Body of pancreas (tissue), 4 donors: ENCODE measurements around the gene NELFA. TPM values are rescaled to one million over a fixed set of nuclear protein-coding genes. Genes with fewer than 3 reads are reported as not detected.
A peak's percentile ranks its signal among the peaks of the same experiment; 100 is the strongest.

Experiments
- ATAC-seq: fragments of 150-250 bp; one replicate; pipeline ENCODE4 v1.9.1; 2016
- DNase-seq, 4 donors: peaks; one replicate each; pipeline ENCODE4 v3.0.0-alpha.2; 2019
- H3K27ac ChIP-seq, 4 donors: fragments of 200-600 bp; sonication (generic); 1 replicate in 3 of 4; 2 replicates in 1 of 4; pipeline versions ENCODE4 v1.5.1 to v1.6.1; 2016 to 2019; ENCODE audit warnings: mild to moderate bottlenecking in 1 of 4, mixed read lengths in 1 of 4, moderate library complexity in 1 of 4
- H3K27me3 ChIP-seq, 2 donors: fragments of 200-600 bp; sonication (generic); one replicate each; pipeline ENCODE4 v1.6.0; 2016; ENCODE audit warnings: mild to moderate bottlenecking in 1 of 2
- H3K36me3 ChIP-seq, 2 donors: fragments of 200-600 bp; sonication (generic); replicated peaks in 1 of 2; 2 replicates each; pipeline ENCODE4 v1.5.1; 2016; ENCODE audit warnings: low read depth in 2 of 2; ENCODE audit not compliant: insufficient read depth in 1 of 2
- H3K4me1 ChIP-seq: fragments of 200-600 bp; sonication (generic); one replicate; pipeline ENCODE4 v1.6.0; 2016
- H3K4me3 ChIP-seq, 2 donors: fragments of 200-600 bp; sonication (generic); 1 replicate in 1 of 2; 2 replicates in 1 of 2; pipeline ENCODE4 v1.5.1; 2016 to 2019
- H3K9me3 ChIP-seq, 3 donors: fragments of 200-600 bp; sonication (generic); 1 replicate in 2 of 3; 2 replicates in 1 of 3; pipeline ENCODE4 v1.5.1; 2016
- CTCF ChIP-seq, 7 experiments: fragments of 450-650 bp in 4 of 7; fragments of 200-600 bp in 3 of 7; sonication (generic) in 3 of 7; IDR thresholded peaks; one replicate each; pipeline ENCODE4 v1.5.1; 2016 to 2019; ENCODE audit warnings: antibody characterized with exemption in 7 of 7
- POLR2A ChIP-seq, 3 donors: fragments of 450-650 bp; IDR thresholded peaks; one replicate each; pipeline ENCODE4 v1.6.1; 2016; ENCODE audit warnings: antibody characterized with exemption in 3 of 3, mild to moderate bottlenecking in 2 of 3
- WGBS, 2 donors: methylation state at CpG; one replicate each; pipeline ENCODE4 v1.1.5; 2017; 5-methylcytosine and 5-hydroxymethylcytosine counted together
- intact Hi-C: fragments of 100-400 bp; cut with DNase I; formaldehyde crosslinking; loops from one replicate; pipeline ENCODE4 v1.15.1; 2023
- total RNA-seq, 2 donors: library from RNA; depleted of rRNA; stranded (reverse); fragments of >200 nt; gene quantifications; one replicate each; pipeline ENCODE4 v1.1.0, GENCODE V29; 2016

Gene NELFA
- total RNA-seq, 2 donors from 2014 or later = 19.7 to 74.5 TPM

GRCh38 chr4:2043396-2044118 lies 34.8 kb upstream of the NELFA start:
- intact Hi-C loops = no loop called here
- H3K4me1 ChIP-seq = peaks cover 33% of the 10 kb centered on the region
- DNase-seq = no peak
- ATAC-seq = no peak
- 52 to 68% methylated on average over 3 to 12 of the region's 18 CpGs for WGBS, 2 donors
- no peaks in the 10 kb centered on the region for H3K9me3 ChIP-seq
- H3K27ac ChIP-seq = no peak overlapping the region
- no peak overlapping the region for H3K4me3 ChIP-seq
- no peaks in the 10 kb centered on the region for H3K27me3 ChIP-seq
- no peaks in the 10 kb centered on the region for H3K36me3 ChIP-seq
- no peak for TF ChIP-seq CTCF (IDR thresholded peaks at IDR 0.05)
- TF ChIP-seq POLR2A (IDR thresholded peaks at IDR 0.05) = no peak

GRCh38 chr4:2042947-2043395 lies 34.2 kb upstream of the NELFA start:
- Histone ChIP-seq H3K4me1 (peaks cover 33% of the 10 kb centered on the region), H3K36me3 (no peaks in the 10 kb centered on the region), H3K27me3 (no peaks in the 10 kb centered on the region), H3K4me3 (no peak overlapping the region), H3K9me3 (no peaks in the 10 kb centered on the region), H3K27ac (no peak overlapping the region)
- intact Hi-C loops = no loop called here
- TF ChIP-seq POLR2A (IDR thresholded peaks at IDR 0.05) = no peak
- no peak for ATAC-seq
- WGBS, 2 donors = 84 to 85% methylated on average over 8 of the region's 8 CpGs
- DNase-seq = no peak

GRCh38 chr4:2042204-2042946 lies 33.6 kb upstream of the NELFA start:
- DNase-seq = peak in 3 of 4 donors; percentile 30 to 57 (median 39)
- intact Hi-C loops = no loop called here

GRCh38 chr4:2041239-2042130 lies 32.7 kb upstream of the NELFA start:
- Histone ChIP-seq H3K4me1 (peaks cover 33% of the 10 kb centered on the region), H3K27ac (no peak overlapping the region), H3K9me3 (no peaks in the 10 kb centered on the region), H3K4me3 (peak overlapping the region; percentile 41 to 45), H3K36me3 (no peaks in the 10 kb centered on the region), H3K27me3 (no peaks in the 10 kb centered on the region)
- WGBS, 2 donors = 1% methylated on average over 16 to 84 of the region's 94 CpGs
- DNase-seq (peak; percentile 76 to 85 (median 80)), ATAC-seq (peak; percentile 69)
- intact Hi-C loops = no loop called here
- peak in 2 of 3 donors; percentile 36 to 39 for TF ChIP-seq POLR2A (IDR thresholded peaks at IDR 0.05)
- TF ChIP-seq CTCF (IDR thresholded peaks at IDR 0.05) = no peak

More at GRCh38 chr4:2042204-2042946, 33.6 kb upstream of the NELFA start:
- H3K9me3 ChIP-seq = no peaks in the 10 kb centered on the region
- H3K4me3 ChIP-seq = peak overlapping the region; percentile 41 to 45
- peak; percentile 58 for ATAC-seq
- H3K27ac ChIP-seq = no peak overlapping the region
- no peaks in the 10 kb centered on the region for H3K27me3 ChIP-seq
- 8 to 26% methylated on average over 11 to 48 of the region's 80 CpGs for WGBS, 2 donors
- TF ChIP-seq POLR2A (IDR thresholded peaks at IDR 0.05) (no peak), CTCF (IDR thresholded peaks at IDR 0.05) (no peak)
- no peaks in the 10 kb centered on the region for H3K36me3 ChIP-seq
- peaks cover 33% of the 10 kb centered on the region for H3K4me1 ChIP-seq
